NCI-H524 treated with DMSO at 0.1 percent for 48 hours (cell line): ENCODE data around the gene GRK1.

Experiments used
- DNase-seq: peaks from one replicate; lab custom pipeline; 2025; lab: John Stamatoyannopoulos, UW

The GRK1 gene

GRCh38 chr13:113650275-113650674 is 16.7 kb upstream of the GRK1 start:
- DNase-seq = no peak

GRCh38 chr13:113650731-113651148 is 16.3 kb upstream of the GRK1 start:
- no peak for DNase-seq

DNA sequence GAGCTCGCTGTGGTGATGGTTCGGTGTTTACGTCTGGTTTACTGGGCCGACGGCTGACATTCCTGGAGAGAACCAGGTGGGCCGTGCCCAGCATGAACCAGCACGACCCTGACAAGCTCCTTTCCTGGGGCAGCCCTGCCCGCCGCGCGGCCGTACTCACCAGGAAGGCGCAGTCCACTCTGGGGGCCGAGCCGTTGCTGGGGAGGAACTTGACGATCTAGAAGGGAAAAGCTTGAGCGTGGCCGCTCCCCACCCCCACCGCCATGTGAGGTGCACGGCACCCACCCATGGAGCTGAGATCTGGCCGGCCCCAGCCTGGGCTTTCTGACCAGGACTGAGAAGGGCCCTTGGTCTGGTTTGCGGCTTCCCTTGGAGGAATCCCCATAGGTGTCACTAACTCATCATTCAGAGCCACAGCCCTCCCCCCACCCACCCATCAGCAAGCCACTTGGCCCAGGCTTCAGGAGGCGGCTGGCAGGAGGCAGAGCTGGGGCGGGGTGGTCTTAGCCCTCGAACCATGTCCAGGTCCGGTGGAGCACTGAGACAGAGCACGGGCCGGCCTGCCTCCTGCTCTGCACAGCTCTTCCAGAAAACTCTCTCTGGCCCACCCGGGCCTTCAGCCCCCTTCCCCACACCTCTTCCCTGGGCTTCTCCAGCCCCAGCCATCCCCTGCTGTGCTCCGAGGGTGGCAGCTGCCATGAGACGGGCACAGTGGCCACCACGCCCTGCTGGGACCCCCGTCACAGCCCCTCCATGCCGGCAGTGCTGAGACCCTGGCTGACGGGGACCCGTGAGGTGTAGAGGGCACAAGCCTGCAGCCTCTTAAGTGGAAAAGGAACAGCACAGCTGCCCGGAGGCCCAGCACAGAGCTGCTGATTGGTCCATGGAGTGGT is 15.3 kb upstream of the GRK1 start:
- no peak for DNase-seq

GRCh38 chr13:113652404-113653263 is 14.4 kb upstream of the GRK1 start:
- no peak for DNase-seq

DNA sequence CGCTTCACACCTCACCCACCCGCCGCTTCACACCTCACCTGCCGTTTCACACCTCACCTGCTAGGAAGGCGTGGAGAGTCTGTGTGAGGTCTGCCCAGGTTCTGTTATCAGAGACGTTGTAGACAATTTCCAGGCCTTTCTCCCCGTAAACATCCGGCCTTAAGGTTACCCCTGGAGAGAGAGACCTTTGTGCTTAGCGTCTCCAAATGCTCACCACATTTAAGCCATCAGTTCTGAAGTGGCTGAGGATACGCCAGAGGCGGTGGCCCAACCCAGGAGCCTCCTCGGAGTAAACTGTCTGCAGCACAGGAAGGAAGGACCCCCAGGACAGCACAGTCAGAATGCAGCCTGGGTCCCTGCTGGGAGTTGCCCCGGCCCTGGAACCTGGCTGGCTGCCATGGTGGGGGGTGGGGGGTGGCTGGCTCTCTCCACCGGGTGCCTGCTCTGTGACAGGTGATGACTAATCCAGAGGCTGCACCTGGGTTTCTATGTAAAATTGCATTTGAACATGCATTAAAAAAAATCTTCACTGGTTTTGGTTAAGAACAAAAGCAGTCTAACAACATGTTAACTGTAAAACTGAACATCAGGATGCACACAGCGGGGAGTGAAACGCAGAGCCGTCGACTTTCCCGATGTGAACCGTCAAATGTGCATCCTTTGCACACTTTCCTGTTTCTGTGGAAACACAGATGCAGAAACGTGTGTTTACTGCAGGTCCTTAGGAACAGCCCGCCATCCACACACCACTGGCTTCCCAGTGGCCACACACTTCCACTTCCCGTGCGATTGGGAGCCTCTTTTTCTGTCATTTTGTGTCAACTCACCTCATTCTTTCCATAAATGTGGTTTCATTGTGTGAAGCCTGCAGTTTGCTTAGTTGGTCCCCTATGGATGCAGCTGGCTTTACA is 13.5 kb upstream of the GRK1 start:
- no peak for DNase-seq

DNA sequence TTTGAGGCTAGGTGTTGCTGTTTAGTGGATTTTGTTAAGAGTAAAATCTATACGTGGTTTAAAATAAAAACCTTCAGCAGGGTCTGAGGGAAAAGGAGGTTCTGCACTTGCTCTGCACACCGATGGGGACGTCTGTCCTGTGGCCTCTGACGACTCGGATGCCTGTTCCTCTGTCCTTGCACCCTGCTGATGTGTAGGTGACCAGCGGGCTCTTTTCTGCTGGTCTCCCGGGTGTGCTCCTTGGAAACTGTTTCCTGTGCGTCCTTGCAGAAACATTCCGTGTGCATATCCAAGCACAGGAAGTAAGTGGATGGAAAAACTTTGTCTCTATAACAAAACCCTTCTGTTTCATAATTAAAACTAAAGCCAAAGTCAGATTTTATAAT is 12.9 kb upstream of the GRK1 start:
- no peak for DNase-seq

DNA sequence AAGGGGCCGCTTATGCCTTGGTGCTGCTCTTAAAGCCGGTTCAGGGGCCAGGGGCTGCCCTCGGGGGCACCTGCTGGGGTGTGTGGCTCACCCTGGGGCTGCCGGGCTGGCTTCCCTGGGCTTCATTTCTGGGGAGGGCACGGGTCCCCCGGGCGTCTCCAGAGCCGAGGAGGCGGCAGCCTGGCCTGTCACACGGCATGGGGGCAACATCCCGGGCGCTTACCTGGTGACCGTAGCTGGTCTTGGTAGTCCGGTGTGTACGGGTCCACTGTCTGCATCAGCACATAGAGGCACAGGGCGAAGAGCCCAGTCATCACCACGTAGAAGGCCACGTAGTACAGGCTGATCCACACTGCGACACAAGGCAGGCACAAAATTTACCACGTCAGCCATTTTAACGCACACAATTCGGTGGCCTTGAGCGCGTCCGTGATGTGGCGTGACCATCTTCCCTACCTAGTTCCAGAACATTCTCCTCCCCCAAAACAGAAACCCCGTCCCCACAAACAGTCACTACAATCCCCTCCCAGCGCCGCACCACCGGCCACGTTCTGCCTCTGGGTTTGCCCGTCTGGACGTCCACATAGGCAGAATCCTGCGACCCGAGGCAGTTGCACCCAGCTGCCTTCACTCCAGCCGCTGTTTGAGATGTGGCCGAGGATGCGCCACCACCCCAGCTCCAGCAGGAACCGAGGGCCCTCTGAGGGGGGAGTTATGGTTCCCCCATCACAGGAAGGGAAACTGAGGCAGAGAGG is 12.3 kb upstream of the GRK1 start:
- no peak for DNase-seq

DNA sequence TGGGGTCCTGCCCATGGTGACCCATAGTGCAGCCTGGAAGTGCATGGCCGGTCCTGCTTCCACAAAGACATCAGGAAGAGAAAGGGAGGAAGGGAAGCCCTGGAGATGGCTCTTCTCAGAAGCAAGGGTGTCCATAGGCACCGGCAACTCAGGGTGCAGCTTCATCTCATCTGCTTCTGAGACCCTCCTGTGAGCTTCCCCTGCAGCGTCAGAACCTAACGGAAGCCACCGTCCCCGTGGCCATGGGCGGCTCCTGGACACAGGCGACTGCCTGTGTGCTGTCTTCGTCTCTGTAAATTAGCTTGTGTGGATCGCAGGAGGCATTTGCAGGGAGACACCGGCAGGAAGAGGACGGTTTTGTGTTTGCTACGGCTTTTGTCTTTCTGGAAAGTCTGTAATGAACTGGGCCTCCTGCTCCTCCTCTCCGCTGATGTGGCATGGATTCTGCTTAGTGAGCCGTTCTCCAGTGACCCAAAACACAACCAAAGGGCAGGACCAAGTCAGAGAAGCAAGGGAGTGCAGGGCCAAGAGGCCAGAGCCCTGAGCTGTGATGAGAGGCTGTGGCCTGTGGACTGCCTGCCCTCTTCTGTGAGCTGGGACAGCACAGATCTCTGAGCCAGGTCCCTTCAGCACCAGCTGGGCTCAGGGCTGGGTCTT is 11.5 kb upstream of the GRK1 start:
- no peak for DNase-seq

DNA sequence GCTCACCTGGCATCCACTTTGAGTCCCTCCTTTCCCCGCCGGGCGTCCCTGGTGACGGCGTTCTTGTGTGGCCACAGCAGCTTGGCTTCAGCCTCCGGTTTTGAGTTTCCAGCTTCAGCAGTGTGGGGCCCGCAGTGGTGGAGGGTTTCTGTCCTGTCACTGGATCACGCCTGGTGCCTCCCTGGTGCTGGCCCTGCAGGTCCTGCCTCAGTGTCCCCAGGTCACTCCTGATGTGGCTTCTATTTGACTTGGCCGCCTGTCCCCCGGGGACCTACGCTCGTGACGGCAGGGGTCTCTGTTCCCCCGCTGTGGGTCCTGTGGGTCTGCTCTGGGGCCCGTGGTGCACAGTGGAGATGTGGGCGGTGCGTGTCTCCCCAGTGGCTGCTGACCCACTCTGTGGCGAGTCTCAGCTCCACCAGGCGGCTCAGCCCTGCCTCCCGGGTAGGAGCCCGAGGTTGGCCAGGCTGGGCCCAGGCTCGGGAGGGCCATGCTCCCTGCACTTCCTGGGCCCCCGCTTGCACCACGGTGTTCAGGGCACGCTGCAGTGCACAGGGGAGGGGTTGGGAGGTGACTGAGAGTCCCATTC is 10.9 kb upstream of the GRK1 start:
- no peak for DNase-seq

GRCh38 chr13:113656831-113657671 is 10.0 kb upstream of the GRK1 start:
- DNase-seq = no peak

DNA sequence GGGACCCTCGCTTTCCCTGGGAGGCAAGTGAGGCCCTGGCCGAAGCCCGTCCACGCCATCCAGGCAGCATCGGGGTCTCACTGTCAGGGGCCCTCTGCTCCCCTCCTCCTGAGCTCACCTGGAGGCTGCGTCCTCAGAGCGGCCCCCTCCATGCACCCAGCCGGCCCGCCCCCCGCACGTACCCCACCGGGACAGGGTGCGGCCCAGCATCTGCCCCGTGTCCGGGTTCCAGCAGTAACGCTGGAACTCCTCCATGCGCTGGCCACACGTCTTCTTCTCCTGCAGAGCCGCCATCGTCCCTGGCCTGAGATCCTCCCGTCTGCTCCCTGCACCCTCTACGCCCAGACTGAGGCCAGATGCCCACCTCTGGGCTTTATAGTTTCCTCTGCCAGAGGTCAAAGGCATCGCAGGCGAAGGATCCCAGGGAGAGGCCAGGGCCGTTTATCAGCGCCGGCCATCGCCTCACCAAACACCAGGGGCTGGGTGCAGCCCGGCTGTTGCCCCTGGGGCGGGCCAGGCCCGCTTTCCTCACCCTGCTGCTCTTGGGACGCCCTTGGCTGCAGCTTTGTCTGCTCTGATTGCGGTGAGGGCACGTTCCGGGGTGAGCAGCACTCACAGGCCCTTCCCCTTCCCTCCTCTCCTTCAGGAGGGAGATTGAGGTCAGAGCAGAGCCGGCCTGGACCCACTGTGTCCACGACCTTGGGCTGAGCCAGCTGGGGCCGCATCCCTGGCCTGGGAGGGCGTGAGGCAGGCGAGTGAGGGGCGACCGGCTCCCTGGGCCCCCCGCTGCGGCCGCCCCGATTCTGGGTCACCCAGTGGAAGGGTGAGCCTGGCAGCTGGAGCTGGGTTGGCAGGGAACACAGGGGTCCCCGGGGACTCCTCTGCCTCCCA is 8.9 kb upstream of the GRK1 start, which contains the start of gene ATP4B:
TSS of gene ATP4B (minus strand) at position 348 of the 891 bp plus-strand sequence. CDS start at position 294, 54 bp downstream.
- no peak for DNase-seq

- DNase-seq = no peak
Observed at GRCh38 chr13:113658836-113659235, 8.2 kb upstream of the GRK1 start.

DNA sequence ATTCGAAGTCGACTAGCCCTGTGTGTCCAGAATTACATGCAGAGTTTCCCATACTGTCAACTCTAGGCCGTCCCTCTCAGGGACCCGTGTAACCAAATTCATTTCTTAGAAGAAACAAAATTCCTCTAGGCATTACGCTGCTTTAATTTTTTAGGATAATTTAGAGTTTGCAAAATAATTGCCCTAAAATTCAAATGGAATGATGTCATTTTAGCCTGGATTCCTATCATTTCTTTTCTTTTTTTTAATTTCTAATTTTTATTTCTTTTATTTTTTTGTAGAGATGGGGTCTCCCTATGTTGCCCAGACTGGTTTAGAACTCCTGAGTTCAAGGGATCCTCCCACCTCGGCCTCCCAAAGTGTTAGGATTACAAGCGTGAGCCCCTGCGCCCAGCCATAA is 7.7 kb upstream of the GRK1 start:
- DNase-seq = no peak

- DNase-seq = no peak
Observed at GRCh38 chr13:113660066-113660465, 7.0 kb upstream of the GRK1 start.

DNA sequence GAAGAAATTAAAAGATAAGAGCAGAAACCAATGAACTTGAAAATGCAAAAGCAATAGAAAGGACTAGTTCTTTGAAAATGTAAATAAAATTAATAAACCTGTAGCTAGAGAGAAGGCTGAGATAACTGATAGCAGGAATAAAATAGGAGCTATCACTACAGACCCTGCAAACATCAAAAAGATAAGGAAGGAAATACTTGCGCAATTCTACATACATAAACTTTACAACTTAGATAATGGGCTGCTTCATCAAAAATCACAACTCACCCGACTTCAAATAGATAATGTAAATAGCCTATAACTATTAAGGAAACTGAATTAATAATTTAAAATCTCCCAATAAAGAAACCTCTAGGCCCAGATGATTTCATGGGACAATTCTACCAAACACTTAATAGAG is 5.5 kb upstream of the GRK1 start:
- no peak for DNase-seq

DNA sequence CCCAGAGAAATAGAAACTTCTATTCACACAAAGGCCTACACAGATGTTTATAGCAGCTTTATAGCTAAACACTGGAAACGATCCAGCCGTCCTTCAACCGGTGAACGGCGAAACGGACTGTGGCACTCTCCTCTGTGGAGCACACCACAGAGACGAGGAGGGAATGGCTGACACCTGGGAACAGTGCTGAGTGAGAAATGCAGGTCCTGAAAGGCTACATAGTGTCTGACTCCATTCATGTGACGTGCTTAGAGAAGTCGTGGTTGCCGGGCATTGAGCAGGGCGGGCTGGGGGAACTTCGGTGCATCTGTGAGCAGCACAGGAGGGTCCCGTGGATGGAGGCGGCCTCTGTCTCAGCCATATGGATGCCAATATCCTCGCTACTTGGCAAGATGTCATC is 3.1 kb upstream of the GRK1 start:
- DNase-seq = no peak

DNA sequence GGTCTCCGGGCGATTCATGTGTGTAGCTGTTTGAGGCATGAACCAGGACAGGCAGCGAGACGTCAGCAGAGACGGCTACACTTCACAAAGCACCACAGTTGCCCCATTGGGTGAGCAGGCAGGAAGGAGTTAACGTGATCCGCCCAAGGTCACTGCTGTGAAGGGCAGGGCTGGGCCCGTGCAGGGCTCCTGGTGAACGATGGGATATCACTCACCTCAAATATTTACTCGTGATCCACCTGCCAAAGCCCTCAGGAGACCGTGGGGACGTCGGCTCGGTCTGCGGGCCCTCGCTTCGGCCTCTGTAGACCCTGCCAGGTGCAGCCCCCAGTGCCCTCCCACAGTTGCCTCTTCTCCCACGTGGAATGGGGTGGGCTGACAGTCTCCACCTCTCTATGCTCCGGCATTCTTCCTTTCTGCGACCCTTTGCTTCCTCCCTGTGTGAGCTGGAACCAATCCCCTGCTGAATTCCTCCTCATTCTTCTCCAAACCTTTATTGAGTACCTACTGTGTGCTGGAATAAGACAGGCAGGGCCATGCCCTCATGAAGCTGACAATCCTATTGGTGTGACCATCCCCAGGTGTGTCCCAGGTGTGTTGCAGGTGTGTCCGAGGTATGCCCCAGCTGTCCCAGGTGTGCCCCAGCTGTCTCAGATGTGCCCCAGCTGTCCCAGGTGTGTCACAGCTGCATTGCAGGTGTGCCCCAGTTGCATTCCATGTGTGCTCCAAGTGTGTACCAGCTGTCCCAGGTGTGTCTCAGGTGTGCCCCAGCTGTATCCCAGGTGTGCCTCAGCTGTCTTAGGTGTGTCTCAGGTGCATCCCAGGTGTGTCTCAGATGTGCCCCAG is 2.0 kb upstream of the GRK1 start:
- no peak for DNase-seq
